Activated CD4-positive, alpha-beta T cell treated with anti-CD3 and anti-CD28 coated beads, Interleukin-2, amount 10 ng/mL, durations not matched to agents 7 days and 5 days (primary cell): ENCODE results near the gene LPP. TPM values are rescaled to one million over a fixed set of nuclear protein-coding genes. Genes with fewer than 3 reads are reported as not detected.

Experiments
- CTCF ChIA-PET: fragments of 350-600 bp; sonication (Branson Sonifier 250); formaldehyde crosslinking; loops from one replicate; lab custom pipeline; 2021; ENCODE audit warnings: antibody characterized with exemption; lab: Charles Lee
- POLR2A ChIA-PET: fragments of 350-600 bp; sonication (Branson Sonifier 250); formaldehyde crosslinking; loops from one replicate; lab custom pipeline; 2021; ENCODE audit warnings: antibody characterized with exemption; lab: Charles Lee
- DNase-seq: peaks from one replicate; pipeline ENCODE4 v3.0.0-alpha.2; 2020
- H3K27ac Mint-ChIP-seq: one replicate; pipeline ENCODE4 v1.8.0; 2021; ENCODE audit warnings: mild to moderate bottlenecking, moderate library complexity, mixed read lengths
- H3K27me3 Mint-ChIP-seq: one replicate; pipeline ENCODE4 v1.8.0; 2021; ENCODE audit warnings: mixed read lengths
- H3K36me3 Mint-ChIP-seq: one replicate; pipeline ENCODE4 v1.8.0; 2021; ENCODE audit warnings: low read depth, mixed read lengths
- H3K4me1 Mint-ChIP-seq: one replicate; pipeline ENCODE4 v1.8.0; 2021; ENCODE audit warnings: mixed read lengths
- H3K4me3 Mint-ChIP-seq: one replicate; pipeline ENCODE4 v1.8.0; 2021; ENCODE audit warnings: mild to moderate bottlenecking, moderate library complexity, mixed read lengths
- H3K9me3 Mint-ChIP-seq: one replicate; pipeline ENCODE4 v1.8.0; 2021; ENCODE audit warnings: mixed read lengths
- total RNA-seq, 2 experiments: library from RNA; stranded (reverse); gene quantifications; one replicate each; pipeline ENCODE4 v1.2.3, GENCODE V29; 2021

Gene LPP
- total RNA-seq, 2 experiments from 2014 or later = 63.6 to 70.3 TPM

DNA sequence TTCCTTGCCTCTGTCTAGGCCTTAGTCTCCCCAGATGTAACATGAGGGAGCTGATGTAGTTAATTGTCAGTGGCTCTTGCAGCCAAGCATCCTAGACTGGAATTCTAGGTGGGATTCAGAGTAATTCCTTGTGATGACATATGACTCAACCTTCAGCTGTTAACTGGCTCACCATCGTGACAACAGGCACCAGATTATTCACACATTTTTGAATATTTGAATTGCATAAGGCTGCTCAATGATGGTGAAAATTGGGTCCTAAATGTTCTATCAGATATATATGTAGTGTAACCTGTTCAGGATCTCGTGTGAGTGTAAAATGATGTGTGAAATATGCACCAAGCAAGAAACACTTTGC is 405.1 kb downstream of the LPP start:
- Mint-ChIP-seq H3K4me1 (peaks cover 10% of the 10 kb centered on the region), H3K27ac (no peak overlapping the region), H3K36me3 (no peaks in the 10 kb centered on the region), H3K4me3 (no peak overlapping the region), H3K27me3 (no peaks in the 10 kb centered on the region), H3K9me3 (no peaks in the 10 kb centered on the region)
- POLR2A ChIA-PET = no interaction called here
- CTCF ChIA-PET = no interaction called here
- no peak for DNase-seq

DNA sequence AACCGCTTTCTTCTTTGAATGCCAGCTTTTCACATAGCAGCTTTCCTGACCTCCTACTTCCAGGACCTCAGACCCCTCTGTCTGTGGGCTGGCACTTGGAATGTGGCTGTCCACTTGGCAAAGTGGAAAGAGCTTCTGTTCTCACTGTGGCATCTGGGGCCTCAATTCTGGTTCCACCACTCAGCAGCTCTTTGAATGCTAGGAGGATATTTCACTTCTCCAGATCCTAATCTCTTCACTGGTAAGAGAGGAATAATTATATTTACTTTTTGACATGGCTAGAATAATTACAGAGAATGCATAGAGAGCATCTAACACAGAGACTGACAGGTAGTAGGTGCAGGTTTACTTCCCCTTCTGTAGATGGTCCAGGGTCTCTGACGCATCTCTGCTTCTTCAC is 405.9 kb downstream of the LPP start:
- H3K4me1 Mint-ChIP-seq = peaks cover 7% of the 10 kb centered on the region
- no peaks in the 10 kb centered on the region for H3K27me3 Mint-ChIP-seq
- no peak overlapping the region for H3K27ac Mint-ChIP-seq
- H3K9me3 Mint-ChIP-seq = no peaks in the 10 kb centered on the region
- CTCF ChIA-PET = no interaction called here
- no peak for DNase-seq
- H3K36me3 Mint-ChIP-seq = no peaks in the 10 kb centered on the region
- no peak overlapping the region for H3K4me3 Mint-ChIP-seq
- POLR2A ChIA-PET = no interaction called here

DNA sequence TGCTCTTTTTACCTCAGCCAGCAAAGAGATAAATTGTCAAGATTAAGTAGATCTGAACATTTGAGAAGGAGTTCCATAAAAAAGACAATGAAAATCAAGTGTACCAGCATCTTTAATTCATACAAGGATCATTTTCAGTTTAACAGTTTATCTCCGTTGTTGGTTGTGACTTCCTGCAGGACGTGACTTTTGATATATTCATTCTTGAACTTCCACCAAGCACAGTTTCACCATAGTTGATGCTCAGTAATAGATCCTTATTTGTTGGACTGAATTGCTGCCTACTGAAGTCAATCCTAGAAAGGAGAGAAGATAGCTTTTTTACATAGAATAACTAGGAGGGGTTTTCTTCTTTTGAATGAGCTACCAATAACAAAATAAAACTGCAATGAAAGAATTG is 408.2 kb downstream of the LPP start:
- H3K4me3 Mint-ChIP-seq = no peak overlapping the region
- no peaks in the 10 kb centered on the region for H3K27me3 Mint-ChIP-seq
- no peak overlapping the region for H3K27ac Mint-ChIP-seq
- H3K36me3 Mint-ChIP-seq = no peaks in the 10 kb centered on the region
- ChIA-PET CTCF (no interaction called here), POLR2A (no interaction called here)
- no peaks in the 10 kb centered on the region for H3K9me3 Mint-ChIP-seq
- DNase-seq = no peak
- peaks cover 7% of the 10 kb centered on the region for H3K4me1 Mint-ChIP-seq

DNA sequence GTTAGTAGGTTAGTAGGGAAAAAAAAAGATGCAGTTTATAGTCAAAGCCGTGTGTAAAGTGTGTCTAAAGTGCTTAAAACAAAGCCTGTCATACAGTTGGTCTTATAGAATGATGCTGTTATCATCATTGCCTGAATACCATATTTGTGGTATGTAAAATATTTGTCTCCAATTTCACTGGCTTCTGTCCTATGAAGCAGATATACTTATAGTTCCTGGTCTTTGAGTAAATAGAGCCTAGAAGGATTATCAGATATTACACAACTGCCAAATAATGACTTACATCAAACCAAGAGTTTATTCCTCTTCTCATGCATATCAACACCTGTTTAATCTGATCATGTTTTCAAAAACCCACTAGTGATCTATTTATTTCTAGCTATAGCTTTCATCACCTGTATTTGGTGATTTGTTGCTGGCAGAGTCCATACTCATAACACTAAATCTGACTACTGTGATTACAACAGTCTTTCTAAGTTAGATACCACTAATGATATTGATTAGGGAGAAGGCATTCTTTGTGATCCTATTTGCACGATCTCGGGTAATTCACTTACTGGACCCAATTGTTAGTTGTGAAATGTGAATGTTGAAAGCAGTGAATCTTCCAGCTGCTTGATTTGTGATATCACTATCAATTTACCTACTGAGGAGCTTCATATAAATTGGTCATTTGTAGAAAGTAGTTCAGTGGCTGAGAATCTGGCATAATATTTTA is 413.7 kb downstream of the LPP start:
- H3K9me3 Mint-ChIP-seq = no peaks in the 10 kb centered on the region
- H3K4me1 Mint-ChIP-seq = no peaks in the 10 kb centered on the region
- no peak overlapping the region for H3K4me3 Mint-ChIP-seq
- no peak overlapping the region for H3K27ac Mint-ChIP-seq
- no peak for DNase-seq
- no peaks in the 10 kb centered on the region for H3K36me3 Mint-ChIP-seq
- ChIA-PET CTCF (interaction anchor here (0.6 to 1.1 kb wide), 2 partner anchors 31 to 64 kb away, joined by 3 to 5 read pairs; no protein-coding TSS in a partner anchor), POLR2A (no interaction called here)
- no peaks in the 10 kb centered on the region for H3K27me3 Mint-ChIP-seq

DNA sequence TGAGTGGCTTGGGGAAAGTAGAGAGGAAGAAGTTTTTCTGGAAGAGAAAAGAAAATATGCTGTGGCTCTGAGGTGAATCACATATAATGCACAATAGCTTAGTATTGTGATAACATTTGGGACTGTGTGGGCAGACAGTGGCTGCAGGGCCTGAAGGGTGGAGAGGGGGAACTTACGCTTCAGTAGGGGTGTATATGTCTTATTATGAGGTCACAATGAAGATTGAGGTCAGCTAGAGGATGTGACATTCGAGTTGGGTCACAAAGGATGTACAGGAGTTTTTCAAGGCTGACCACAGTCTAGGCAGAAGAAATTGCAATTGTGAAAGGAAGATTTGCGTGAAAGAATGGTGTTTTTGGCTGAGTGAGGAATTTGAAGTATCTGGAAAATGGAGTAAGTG is 414.8 kb downstream of the LPP start:
- no peak for DNase-seq
- Mint-ChIP-seq H3K27ac (no peak overlapping the region), H3K27me3 (no peaks in the 10 kb centered on the region), H3K9me3 (no peaks in the 10 kb centered on the region), H3K36me3 (no peaks in the 10 kb centered on the region), H3K4me1 (no peaks in the 10 kb centered on the region), H3K4me3 (no peak overlapping the region)
- ChIA-PET CTCF (interaction anchor here (1.1 kb wide), 1 partner anchor 30 kb away, joined by 3 read pairs; no protein-coding TSS in a partner anchor), POLR2A (no interaction called here)

- H3K27me3 Mint-ChIP-seq = no peaks in the 10 kb centered on the region
- no peak overlapping the region for H3K4me3 Mint-ChIP-seq
- ChIA-PET CTCF (interaction anchor here (0.6 kb wide), 2 partner anchors 741 to 1636 kb away, joined by 5 to 6 read pairs; no protein-coding TSS in a partner anchor), POLR2A (interaction anchor here (0.6 kb wide), 1 partner anchor 353 kb away, joined by 8 read pairs; no protein-coding TSS in a partner anchor)
- no peak for DNase-seq
- no peaks in the 10 kb centered on the region for H3K9me3 Mint-ChIP-seq
- no peaks in the 10 kb centered on the region for H3K4me1 Mint-ChIP-seq
- no peak overlapping the region for H3K27ac Mint-ChIP-seq
- H3K36me3 Mint-ChIP-seq = no peaks in the 10 kb centered on the region
Measured at GRCh38 chr3:188571531-188572095, 417.7 kb downstream of the LPP start.

- Mint-ChIP-seq H3K27me3 (no peaks in the 10 kb centered on the region), H3K4me3 (no peak overlapping the region), H3K4me1 (no peaks in the 10 kb centered on the region), H3K36me3 (no peaks in the 10 kb centered on the region), H3K27ac (no peak overlapping the region), H3K9me3 (no peaks in the 10 kb centered on the region)
- DNase-seq = no peak
- POLR2A ChIA-PET = no interaction called here
- CTCF ChIA-PET = interaction anchor here (0.9 kb wide), 1 partner anchor 9 kb away, joined by 3 read pairs; no protein-coding TSS in a partner anchor
Measured at GRCh38 chr3:188573291-188573940, 419.5 kb downstream of the LPP start.

DNA sequence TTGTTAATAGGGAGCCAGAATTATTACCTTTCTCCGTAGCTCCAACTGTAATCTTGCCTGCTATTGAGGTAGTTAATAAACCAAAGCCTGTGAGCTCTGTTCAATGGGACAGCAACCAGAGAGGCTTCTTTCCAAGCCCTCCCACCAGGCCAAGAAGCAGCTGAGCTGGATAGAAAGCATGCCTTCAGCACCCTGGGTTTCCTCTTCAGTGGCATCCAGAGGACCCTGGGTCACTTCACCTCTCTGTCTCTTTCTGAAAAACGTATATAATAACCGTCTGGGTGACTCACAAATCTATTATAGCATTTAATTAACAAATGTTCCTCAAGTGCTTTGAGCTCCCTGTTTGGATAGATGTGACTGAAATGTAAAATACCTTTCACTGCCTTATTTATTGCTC is 420.0 kb downstream of the LPP start:
- DNase-seq = no peak
- POLR2A ChIA-PET = no interaction called here
- CTCF ChIA-PET = no interaction called here
- Mint-ChIP-seq H3K9me3 (no peaks in the 10 kb centered on the region), H3K36me3 (no peaks in the 10 kb centered on the region), H3K27ac (no peak overlapping the region), H3K4me1 (no peaks in the 10 kb centered on the region), H3K27me3 (no peaks in the 10 kb centered on the region), H3K4me3 (no peak overlapping the region)

DNA sequence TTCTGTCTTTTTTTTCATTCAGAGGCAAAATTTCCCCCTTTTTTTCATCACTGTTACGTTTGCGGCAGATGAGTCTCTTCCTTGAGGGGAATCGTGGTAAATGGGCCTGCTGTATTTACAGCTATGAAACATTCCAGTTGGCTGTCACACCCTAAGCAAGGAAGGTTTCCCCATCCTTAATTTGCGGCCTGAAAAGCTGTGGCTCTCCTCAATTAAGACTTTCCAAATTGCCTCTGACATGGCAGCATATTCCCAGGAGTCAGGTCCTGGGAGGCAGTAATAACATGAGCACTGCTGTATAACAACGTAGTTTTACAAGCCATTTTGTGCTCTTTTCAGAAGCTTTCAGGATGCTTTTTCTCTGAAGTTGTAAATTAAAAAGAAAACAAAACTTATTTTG is 420.9 kb downstream of the LPP start:
- Mint-ChIP-seq H3K9me3 (no peaks in the 10 kb centered on the region), H3K4me3 (no peak overlapping the region), H3K27ac (no peak overlapping the region), H3K27me3 (no peaks in the 10 kb centered on the region), H3K36me3 (no peaks in the 10 kb centered on the region), H3K4me1 (no peaks in the 10 kb centered on the region)
- no peak for DNase-seq
- ChIA-PET CTCF (no interaction called here), POLR2A (no interaction called here)

GRCh38 chr3:188575501-188575900 is 421.5 kb downstream of the LPP start:
- no peak for DNase-seq
- H3K4me1 Mint-ChIP-seq = no peaks in the 10 kb centered on the region
- no peaks in the 10 kb centered on the region for H3K36me3 Mint-ChIP-seq
- H3K4me3 Mint-ChIP-seq = no peak overlapping the region
- no peak overlapping the region for H3K27ac Mint-ChIP-seq
- no peaks in the 10 kb centered on the region for H3K27me3 Mint-ChIP-seq
- CTCF ChIA-PET = no interaction called here
- H3K9me3 Mint-ChIP-seq = no peaks in the 10 kb centered on the region
- POLR2A ChIA-PET = no interaction called here

GRCh38 chr3:188577539-188577938 is 423.6 kb downstream of the LPP start:
- no peak overlapping the region for H3K4me3 Mint-ChIP-seq
- no peak for DNase-seq
- H3K9me3 Mint-ChIP-seq = no peaks in the 10 kb centered on the region
- H3K36me3 Mint-ChIP-seq = no peaks in the 10 kb centered on the region
- H3K27ac Mint-ChIP-seq = no peak overlapping the region
- ChIA-PET CTCF (interaction anchor here (1.4 kb wide), 1 partner anchor 24 kb away, joined by 3 read pairs; no protein-coding TSS in a partner anchor), POLR2A (no interaction called here)
- H3K4me1 Mint-ChIP-seq = no peaks in the 10 kb centered on the region
- no peaks in the 10 kb centered on the region for H3K27me3 Mint-ChIP-seq

- POLR2A ChIA-PET = no interaction called here
- CTCF ChIA-PET = interaction anchor here (1.4 kb wide), 1 partner anchor 25 kb away, joined by 3 read pairs; no protein-coding TSS in a partner anchor
- DNase-seq = no peak
Measured at GRCh38 chr3:188578576-188579363, 424.8 kb downstream of the LPP start.

More at GRCh38 chr3:188578576-188579363, 424.8 kb downstream of the LPP start:
- Mint-ChIP-seq H3K4me3 (no peak overlapping the region), H3K27me3 (no peaks in the 10 kb centered on the region), H3K27ac (no peak overlapping the region), H3K36me3 (no peaks in the 10 kb centered on the region), H3K9me3 (no peaks in the 10 kb centered on the region), H3K4me1 (no peaks in the 10 kb centered on the region)
